ENCODE results near the gene HES7.

The HES7 gene

GRCh38 chr17:8084250-8084649 is 39.7 kb downstream of the HES7 start:
- no peak for TF ChIP-seq CTCF (IDR thresholded peaks at IDR 0.05; ENCODE audit: insufficient read depth, low read length, poor library complexity, severe bottlenecking)
- H3K36me3 ChIP-seq (ENCODE audit: control insufficient read depth, insufficient read depth, low read length), result no peaks in the 10 kb centered on the region
- no peak for DNase-seq (ENCODE audit: extremely low read depth, insufficient read length)
- peaks cover 1% of the 10 kb centered on the region; the same call in 1 of the 2 replicates for H3K27me3 ChIP-seq (replicated peaks; ENCODE audit: control insufficient read depth, insufficient read depth, low read length)
- H3K4me3 ChIP-seq (replicated peaks; ENCODE audit: low read depth, low read length), result no peak overlapping the region

DNA sequence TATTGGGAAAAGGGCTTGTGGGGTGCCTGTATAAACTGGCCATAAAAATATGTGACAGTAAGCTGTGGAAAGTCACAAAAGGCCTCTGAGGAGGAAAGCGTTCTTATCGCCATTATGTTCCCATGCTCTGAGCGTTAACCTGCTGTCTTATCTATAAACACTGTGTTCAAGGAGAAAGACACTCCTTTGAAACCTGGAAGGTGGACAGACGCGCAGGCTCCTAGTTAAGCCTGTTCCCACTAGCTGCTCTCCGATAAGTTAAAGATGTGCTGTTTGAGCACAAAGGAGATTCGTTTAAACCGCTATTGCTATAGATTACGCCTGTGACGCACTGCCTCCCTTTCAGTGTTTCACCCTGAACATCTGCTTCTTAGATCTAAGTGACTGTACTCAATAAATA is 41.6 kb downstream of the HES7 start:
- H3K27me3 ChIP-seq (replicated peaks; ENCODE audit: control insufficient read depth, insufficient read depth, low read length), result peaks cover 5% of the 10 kb centered on the region
- TF ChIP-seq CTCF (IDR thresholded peaks at IDR 0.05; ENCODE audit: insufficient read depth, low read length, poor library complexity, severe bottlenecking), result no peak
- no peaks in the 10 kb centered on the region for H3K36me3 ChIP-seq (ENCODE audit: control insufficient read depth, insufficient read depth, low read length)
- DNase-seq (ENCODE audit: extremely low read depth, insufficient read length), result no peak
- no peak overlapping the region for H3K4me3 ChIP-seq (replicated peaks; ENCODE audit: low read depth, low read length)

DNA sequence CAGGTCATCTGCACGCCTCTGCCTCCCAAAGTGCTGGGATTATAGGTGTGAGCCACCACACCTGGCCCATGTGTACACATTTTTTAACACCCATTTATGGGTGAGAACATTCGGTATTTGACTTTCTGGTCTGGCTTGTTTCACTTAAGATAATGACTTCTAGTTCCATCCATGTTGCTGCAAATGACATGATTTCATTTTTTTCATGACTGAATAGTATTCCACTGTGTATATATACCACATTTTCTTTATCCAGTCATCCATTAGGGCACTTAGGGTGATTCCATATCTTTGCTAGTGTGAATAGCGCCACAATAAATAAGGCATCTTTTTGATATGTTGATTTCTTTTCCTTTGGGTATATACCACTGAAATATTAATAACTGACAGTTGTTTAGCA is 42.0 kb downstream of the HES7 start:
- Histone ChIP-seq H3K27me3 (replicated peaks; ENCODE audit: control insufficient read depth, insufficient read depth, low read length) (peaks cover 5% of the 10 kb centered on the region), H3K36me3 (ENCODE audit: control insufficient read depth, insufficient read depth, low read length) (no peaks in the 10 kb centered on the region), H3K4me3 (replicated peaks; ENCODE audit: low read depth, low read length) (no peak overlapping the region)
- DNase-seq (ENCODE audit: extremely low read depth, insufficient read length), result no peak
- TF ChIP-seq CTCF (IDR thresholded peaks at IDR 0.05; ENCODE audit: insufficient read depth, low read length, poor library complexity, severe bottlenecking), result no peak

- DNase-seq (ENCODE audit: extremely low read depth, insufficient read length), result no peak
- H3K4me3 ChIP-seq (replicated peaks; ENCODE audit: low read depth, low read length), result no peak overlapping the region
Measured at GRCh38 chr17:8080799-8081219, 43.1 kb downstream of the HES7 start.

GRCh38 chr17:8080208-8080798 is 43.6 kb downstream of the HES7 start:
- Histone ChIP-seq H3K36me3 (ENCODE audit: control insufficient read depth, insufficient read depth, low read length) (no peaks in the 10 kb centered on the region), H3K4me3 (replicated peaks; ENCODE audit: low read depth, low read length) (no peak overlapping the region; the same call in 1 of the 2 replicates), H3K27me3 (replicated peaks; ENCODE audit: control insufficient read depth, insufficient read depth, low read length) (peaks cover 5% of the 10 kb centered on the region)
- no peak for DNase-seq (ENCODE audit: extremely low read depth, insufficient read length)
- TF ChIP-seq CTCF (IDR thresholded peaks at IDR 0.05; ENCODE audit: insufficient read depth, low read length, poor library complexity, severe bottlenecking), result no peak

More at GRCh38 chr17:8080799-8081219, 43.1 kb downstream of the HES7 start:
- no peak for TF ChIP-seq CTCF (IDR thresholded peaks at IDR 0.05; ENCODE audit: insufficient read depth, low read length, poor library complexity, severe bottlenecking)
- Histone ChIP-seq H3K27me3 (replicated peaks; ENCODE audit: control insufficient read depth, insufficient read depth, low read length) (peaks cover 5% of the 10 kb centered on the region), H3K36me3 (ENCODE audit: control insufficient read depth, insufficient read depth, low read length) (no peaks in the 10 kb centered on the region)
